Hepatic stellate cell (primary cell): ENCODE measurements around the gene WNT7B.

Source experiments
- DNase-seq: peaks from one replicate; pipeline ENCODE4 v3.0.0; 2011; ENCODE audit warnings: low spot score

WNT7B gene

GRCh38 chr22:45953178-45953577 lies 23.8 kb downstream of the WNT7B start:
- no peak for DNase-seq

- DNase-seq: no peak
These were observed 24.4 kb downstream of the WNT7B start for GRCh38 chr22:45952553-45952952.

GRCh38 chr22:45952151-45952550 lies 24.8 kb downstream of the WNT7B start:
- DNase-seq: no peak

GRCh38 chr22:45949891-45950290 lies 27.1 kb downstream of the WNT7B start:
- no peak for DNase-seq

- DNase-seq: no peak
These were observed 27.6 kb downstream of the WNT7B start for GRCh38 chr22:45949258-45949870.

GRCh38 chr22:45948081-45948648 lies 28.8 kb downstream of the WNT7B start:
- DNase-seq: no peak

- DNase-seq: no peak
These were observed 30.0 kb downstream of the WNT7B start for GRCh38 chr22:45946805-45947600.

GRCh38 chr22:45945621-45946106 lies 31.3 kb downstream of the WNT7B start:
- DNase-seq: no peak

GRCh38 chr22:45942787-45943493 lies 34.0 kb downstream of the WNT7B start:
- DNase-seq: no peak

- no peak for DNase-seq
These were observed 34.6 kb downstream of the WNT7B start for GRCh38 chr22:45942344-45942743.

GRCh38 chr22:45938913-45939312 lies 38.0 kb downstream of the WNT7B start:
- no peak for DNase-seq

GRCh38 chr22:45937960-45938359 lies 39.0 kb downstream of the WNT7B start:
- no peak for DNase-seq

- no peak for DNase-seq
These were observed 41.4 kb downstream of the WNT7B start for GRCh38 chr22:45935573-45935972.

- peak; percentile 86 for DNase-seq
These were observed 42.2 kb downstream of the WNT7B start for GRCh38 chr22:45934659-45935341.

- DNase-seq: no peak
These were observed 42.8 kb downstream of the WNT7B start for GRCh38 chr22:45934168-45934564.

- DNase-seq: no peak
These were observed 43.3 kb downstream of the WNT7B start for GRCh38 chr22:45933506-45934167.

GRCh38 chr22:45932071-45932470 lies 44.9 kb downstream of the WNT7B start:
- DNase-seq: peak; percentile 59

GRCh38 chr22:45931042-45931441 lies 45.9 kb downstream of the WNT7B start:
- no peak for DNase-seq

- no peak for DNase-seq
These were observed 46.6 kb downstream of the WNT7B start for GRCh38 chr22:45930324-45930723.

GRCh38 chr22:45929649-45930048 lies 47.3 kb downstream of the WNT7B start:
- no peak for DNase-seq

- no peak for DNase-seq
These were observed 48.1 kb downstream of the WNT7B start for GRCh38 chr22:45928726-45929368.
